ENCODE measurements around the gene COL17A1.

GRCh38 chr10:104054430-104054829 lies 31.2 kb downstream of the COL17A1 start:
- TF ChIP-seq ZSCAN29 (CRISPR knock-in tag; conservative IDR thresholded peaks at IDR 0.05) (no peak), EZH2 (conservative IDR thresholded peaks at IDR 0.05; ENCODE audit: low read depth, low read length) (no peak), POLR2A (IDR thresholded peaks at IDR 0.05; ENCODE audit: insufficient read depth in 1 of 2, low read depth in 2 of 2, low read length in 2 of 2) (no peak), ZNF776 (CRISPR knock-in tag; IDR thresholded peaks at IDR 0.05) (no peak), PRDM4 (CRISPR knock-in tag; IDR thresholded peaks at IDR 0.05; ENCODE audit: borderline replicate concordance) (no peak), HMGXB4 (CRISPR knock-in tag; IDR thresholded peaks at IDR 0.05; ENCODE audit: borderline replicate concordance in 1 of 2, low read depth in 1 of 2) (no peak), PHF8 (CRISPR knock-in tag; IDR thresholded peaks at IDR 0.05) (no peak), CTCF (CRISPR knock-in tag; IDR thresholded peaks at IDR 0.05) (no peak), USF2 (IDR thresholded peaks at IDR 0.05; ENCODE audit: low read depth, low read length) (no peak), USF2 (CRISPR knock-in tag; IDR thresholded peaks at IDR 0.05; ENCODE audit: borderline replicate concordance) (no peak), GATAD1 (CRISPR knock-in tag; IDR thresholded peaks at IDR 0.05) (no peak), ZNF263 (CRISPR knock-in tag; IDR thresholded peaks at IDR 0.05) (no peak), SP1 (IDR thresholded peaks at IDR 0.05) (no peak), SP1 (CRISPR knock-in tag; IDR thresholded peaks at IDR 0.05) (no peak), MYC (CRISPR knock-in tag; IDR thresholded peaks at IDR 0.05; ENCODE audit: borderline replicate concordance) (no peak)
